Astrocyte (in vitro differentiated cells and primary cell): ENCODE measurements around the gene SKAP2.

Experiments used
- EZH2 ChIP-seq: IDR thresholded peaks from 2 replicates; pipeline ENCODE4 v1.6.1; 2012; ENCODE audit warnings: mild to moderate bottlenecking, low read length, inconsistent platforms; ENCODE audit not compliant: insufficient read depth
- TF ChIP-seq, protein P1 (sequence below): IDR thresholded peaks from 2 replicates; pipeline ENCODE4 v1.5.1; 2011; ENCODE audit warnings: low read depth, mild to moderate bottlenecking, inconsistent platforms, low read length, moderate library complexity; ENCODE audit not compliant: insufficient read depth

DNA sequence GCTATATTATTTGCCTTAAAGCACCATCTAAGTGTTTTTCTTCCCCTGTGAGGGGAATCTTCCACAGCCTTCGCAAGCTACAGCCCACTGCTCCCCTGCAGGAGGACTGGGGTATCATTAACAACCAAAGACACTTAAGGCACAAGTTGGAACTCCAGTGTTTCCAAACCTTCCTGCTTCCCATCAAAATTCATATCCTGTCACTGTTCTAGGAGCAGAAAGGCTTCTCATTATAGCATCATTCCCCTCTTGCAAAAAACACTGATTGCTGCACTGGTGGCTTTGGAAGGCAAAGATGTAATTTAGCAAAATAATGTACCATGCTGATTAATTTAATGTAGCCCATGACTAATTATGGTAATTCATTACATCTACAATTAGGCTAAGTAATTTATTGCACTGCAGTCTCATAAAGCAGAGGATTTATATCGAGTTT lies 207.2 kb downstream of the SKAP2 start:
- TF ChIP-seq, protein P1, sequence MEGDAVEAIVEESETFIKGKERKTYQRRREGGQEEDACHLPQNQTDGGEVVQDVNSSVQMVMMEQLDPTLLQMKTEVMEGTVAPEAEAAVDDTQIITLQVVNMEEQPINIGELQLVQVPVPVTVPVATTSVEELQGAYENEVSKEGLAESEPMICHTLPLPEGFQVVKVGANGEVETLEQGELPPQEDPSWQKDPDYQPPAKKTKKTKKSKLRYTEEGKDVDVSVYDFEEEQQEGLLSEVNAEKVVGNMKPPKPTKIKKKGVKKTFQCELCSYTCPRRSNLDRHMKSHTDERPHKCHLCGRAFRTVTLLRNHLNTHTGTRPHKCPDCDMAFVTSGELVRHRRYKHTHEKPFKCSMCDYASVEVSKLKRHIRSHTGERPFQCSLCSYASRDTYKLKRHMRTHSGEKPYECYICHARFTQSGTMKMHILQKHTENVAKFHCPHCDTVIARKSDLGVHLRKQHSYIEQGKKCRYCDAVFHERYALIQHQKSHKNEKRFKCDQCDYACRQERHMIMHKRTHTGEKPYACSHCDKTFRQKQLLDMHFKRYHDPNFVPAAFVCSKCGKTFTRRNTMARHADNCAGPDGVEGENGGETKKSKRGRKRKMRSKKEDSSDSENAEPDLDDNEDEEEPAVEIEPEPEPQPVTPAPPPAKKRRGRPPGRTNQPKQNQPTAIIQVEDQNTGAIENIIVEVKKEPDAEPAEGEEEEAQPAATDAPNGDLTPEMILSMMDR: no peak
- no peak for TF ChIP-seq EZH2
